Stimulated activated memory B cell treated with anti-CD40 and anti-IgM and Interleukin-4, amounts not matched to agents 10 μg/mL and 1 μg/mL and 100 μg/mL, for 72 hours (primary cell): ENCODE results near the gene SPEF2.

ENCODE experiments used
- ATAC-seq: fragments of 150-1000 bp; cut with Tn5 transposase; 2 replicates; pipeline ENCODE4 v1.10.0; 2021
- H3K27ac Mint-ChIP-seq: one replicate; pipeline ENCODE4 v1.8.0; 2022; ENCODE audit warnings: mild to moderate bottlenecking, mixed read lengths
- H3K27me3 Mint-ChIP-seq: one replicate; pipeline ENCODE4 v1.8.0; 2022; ENCODE audit warnings: mixed read lengths
- H3K36me3 Mint-ChIP-seq: one replicate; pipeline ENCODE4 v1.8.0; 2022; ENCODE audit warnings: mixed read lengths
- H3K4me1 Mint-ChIP-seq: one replicate; pipeline ENCODE4 v1.8.0; 2022; ENCODE audit warnings: mixed read lengths
- H3K4me3 Mint-ChIP-seq: one replicate; pipeline ENCODE4 v1.8.0; 2022; ENCODE audit warnings: mild to moderate bottlenecking, moderate library complexity, mixed read lengths
- H3K9me3 Mint-ChIP-seq: one replicate; pipeline ENCODE4 v1.8.0; 2022; ENCODE audit warnings: mixed read lengths

The SPEF2 gene

DNA sequence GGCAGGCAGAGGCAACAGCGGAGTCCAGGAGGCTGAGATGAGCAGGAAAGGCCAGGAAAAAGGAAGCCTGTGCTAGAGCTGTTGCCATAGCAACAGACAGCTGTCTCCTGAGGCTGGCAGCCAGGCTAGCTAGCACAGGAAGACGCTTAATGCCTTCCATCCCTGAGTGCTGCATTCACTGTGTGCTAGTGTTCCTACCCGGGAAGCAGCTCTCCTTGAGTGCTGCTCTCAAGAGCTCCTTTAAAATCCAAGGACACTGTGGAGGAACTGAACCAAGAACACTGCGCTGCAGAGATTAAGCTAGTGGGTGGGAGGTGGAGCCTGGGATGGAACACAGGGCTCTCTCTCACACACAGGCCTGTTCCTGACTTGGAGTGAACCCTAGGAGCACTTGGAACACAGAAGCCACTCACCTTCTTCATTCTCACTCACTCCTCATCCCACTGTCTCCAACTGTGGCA is 185.6 kb downstream of the SPEF2 start:
- Mint-ChIP-seq H3K36me3 (no peaks in the 10 kb centered on the region), H3K27me3 (no peaks in the 10 kb centered on the region), H3K27ac (no peak overlapping the region), H3K4me3 (no peak overlapping the region), H3K9me3 (no peaks in the 10 kb centered on the region), H3K4me1 (no peaks in the 10 kb centered on the region)
- no peak for ATAC-seq

DNA sequence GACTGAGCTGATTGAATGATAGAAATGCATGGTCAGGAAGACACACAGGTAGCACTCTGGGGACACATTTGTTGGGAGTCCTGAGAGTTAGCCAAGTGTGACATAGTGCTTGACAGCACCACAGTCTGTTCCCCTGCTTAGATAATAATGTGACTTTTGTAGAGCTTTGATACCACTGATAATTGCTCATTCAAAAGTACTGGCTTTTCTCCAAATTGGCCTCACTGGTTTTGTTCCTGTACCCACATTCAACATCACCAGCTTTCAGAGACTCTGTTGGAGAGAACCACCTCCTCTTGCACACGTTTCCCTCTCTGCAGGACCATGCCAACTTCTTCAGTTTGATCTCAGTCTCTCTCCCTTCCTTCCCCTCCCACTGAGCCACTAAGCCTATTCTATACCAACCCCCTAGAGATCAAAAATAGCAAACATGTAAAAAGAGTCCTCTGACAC is 186.6 kb downstream of the SPEF2 start:
- no peak overlapping the region for H3K4me3 Mint-ChIP-seq
- H3K27ac Mint-ChIP-seq: no peak overlapping the region
- H3K27me3 Mint-ChIP-seq: no peaks in the 10 kb centered on the region
- H3K9me3 Mint-ChIP-seq: no peaks in the 10 kb centered on the region
- no peaks in the 10 kb centered on the region for H3K4me1 Mint-ChIP-seq
- no peak for ATAC-seq
- no peaks in the 10 kb centered on the region for H3K36me3 Mint-ChIP-seq

- Mint-ChIP-seq H3K4me3 (no peak overlapping the region), H3K27ac (no peak overlapping the region), H3K4me1 (no peaks in the 10 kb centered on the region), H3K27me3 (no peaks in the 10 kb centered on the region), H3K9me3 (no peaks in the 10 kb centered on the region), H3K36me3 (no peaks in the 10 kb centered on the region)
- no peak for ATAC-seq
Observed at GRCh38 chr5:35804841-35805240, 187.2 kb downstream of the SPEF2 start.

DNA sequence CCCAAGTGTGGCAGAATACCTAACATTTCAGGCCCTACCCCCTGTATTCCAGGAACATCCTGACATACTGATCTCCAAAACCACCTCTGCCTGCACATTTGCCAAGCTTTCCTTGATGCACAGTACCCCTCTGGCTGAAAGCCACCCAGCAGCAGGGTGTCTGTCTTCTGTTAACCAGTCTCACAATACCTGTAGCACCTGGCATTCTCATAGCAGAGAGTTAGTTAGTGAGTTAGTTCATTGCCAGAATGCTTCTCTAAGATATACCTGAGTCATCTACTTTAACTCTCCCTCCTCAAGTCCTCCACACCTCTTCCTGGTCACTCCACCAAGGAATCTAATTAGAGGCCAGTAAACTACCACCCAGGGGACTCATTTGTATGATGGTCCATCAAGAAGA is 192.9 kb downstream of the SPEF2 start:
- Mint-ChIP-seq H3K36me3 (no peaks in the 10 kb centered on the region), H3K9me3 (no peaks in the 10 kb centered on the region), H3K4me3 (no peak overlapping the region), H3K4me1 (no peaks in the 10 kb centered on the region), H3K27ac (no peak overlapping the region), H3K27me3 (no peaks in the 10 kb centered on the region)
- no peak for ATAC-seq

GRCh38 chr5:35811108-35811741 is 193.6 kb downstream of the SPEF2 start:
- Mint-ChIP-seq H3K4me3 (no peak overlapping the region), H3K9me3 (no peaks in the 10 kb centered on the region), H3K36me3 (no peaks in the 10 kb centered on the region), H3K27ac (no peak overlapping the region), H3K4me1 (no peaks in the 10 kb centered on the region), H3K27me3 (no peaks in the 10 kb centered on the region)
- ATAC-seq: no peak

DNA sequence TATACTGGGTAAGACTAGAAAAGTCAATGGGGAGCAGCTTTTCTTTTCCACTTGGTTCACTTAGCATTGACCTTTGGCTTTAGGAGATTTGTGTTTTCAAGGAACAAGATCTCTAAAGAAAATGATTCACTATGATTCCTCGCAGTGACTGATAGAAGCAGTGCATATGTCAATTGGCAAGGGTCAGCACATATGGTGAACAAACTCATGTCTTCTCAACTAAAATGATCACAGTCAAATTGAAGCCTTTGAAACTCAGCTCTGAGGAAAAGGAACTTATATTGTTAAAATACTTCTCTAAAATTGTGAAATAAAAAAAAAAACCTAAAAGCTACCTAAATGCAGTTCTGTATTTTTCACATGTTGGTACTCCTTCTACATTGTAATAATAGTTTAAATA is 195.9 kb downstream of the SPEF2 start:
- Mint-ChIP-seq H3K4me1 (no peaks in the 10 kb centered on the region), H3K4me3 (no peak overlapping the region), H3K27ac (no peak overlapping the region), H3K27me3 (no peaks in the 10 kb centered on the region), H3K36me3 (no peaks in the 10 kb centered on the region), H3K9me3 (no peaks in the 10 kb centered on the region)
- ATAC-seq: no peak

- H3K36me3 Mint-ChIP-seq: no peaks in the 10 kb centered on the region
- no peaks in the 10 kb centered on the region for H3K4me1 Mint-ChIP-seq
- no peak for ATAC-seq
- H3K4me3 Mint-ChIP-seq: no peak overlapping the region
- H3K27ac Mint-ChIP-seq: no peak overlapping the region
- H3K27me3 Mint-ChIP-seq: no peaks in the 10 kb centered on the region
- no peaks in the 10 kb centered on the region for H3K9me3 Mint-ChIP-seq
Observed at GRCh38 chr5:35815089-35815936, 197.7 kb downstream of the SPEF2 start.

DNA sequence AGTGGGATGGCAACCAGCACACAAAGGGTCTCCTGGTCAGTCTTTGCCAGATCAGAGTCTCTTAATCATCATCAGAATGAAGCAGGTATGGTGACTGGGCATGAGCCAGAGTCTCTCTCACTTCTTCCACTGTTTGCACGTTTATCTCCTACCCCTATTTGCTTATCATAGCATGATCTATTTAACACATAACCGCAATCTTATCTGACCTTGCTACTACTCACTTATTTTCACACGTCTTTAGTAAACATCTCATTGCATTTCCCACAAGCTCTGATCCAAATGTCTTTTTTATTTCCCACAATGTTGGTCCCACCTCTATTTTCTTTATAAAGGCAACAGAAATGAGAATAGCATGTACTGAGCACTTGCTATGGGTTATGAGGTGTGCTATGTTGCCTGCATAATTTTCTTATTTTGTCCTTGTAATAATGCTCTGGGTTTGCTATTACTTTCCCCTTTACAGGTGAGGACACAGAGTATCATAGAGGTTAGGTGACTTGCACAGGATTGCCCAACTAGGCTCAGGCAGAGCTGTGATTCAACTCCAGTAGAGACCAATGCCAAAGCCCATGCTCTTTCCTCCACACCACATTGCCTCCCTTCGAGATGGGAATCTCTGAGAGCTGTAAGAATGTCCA is 199.3 kb downstream of the SPEF2 start:
- H3K4me3 Mint-ChIP-seq: no peak overlapping the region
- no peaks in the 10 kb centered on the region for H3K36me3 Mint-ChIP-seq
- ATAC-seq: peak; percentile 18
- no peak overlapping the region for H3K27ac Mint-ChIP-seq
- no peaks in the 10 kb centered on the region for H3K27me3 Mint-ChIP-seq
- no peaks in the 10 kb centered on the region for H3K4me1 Mint-ChIP-seq
- H3K9me3 Mint-ChIP-seq: no peaks in the 10 kb centered on the region

GRCh38 chr5:35819026-35819425 is 201.4 kb downstream of the SPEF2 start:
- H3K4me1 Mint-ChIP-seq: no peaks in the 10 kb centered on the region
- H3K4me3 Mint-ChIP-seq: no peak overlapping the region
- H3K27me3 Mint-ChIP-seq: no peaks in the 10 kb centered on the region
- H3K36me3 Mint-ChIP-seq: no peaks in the 10 kb centered on the region
- no peak for ATAC-seq
- H3K27ac Mint-ChIP-seq: no peak overlapping the region
- H3K9me3 Mint-ChIP-seq: no peaks in the 10 kb centered on the region

DNA sequence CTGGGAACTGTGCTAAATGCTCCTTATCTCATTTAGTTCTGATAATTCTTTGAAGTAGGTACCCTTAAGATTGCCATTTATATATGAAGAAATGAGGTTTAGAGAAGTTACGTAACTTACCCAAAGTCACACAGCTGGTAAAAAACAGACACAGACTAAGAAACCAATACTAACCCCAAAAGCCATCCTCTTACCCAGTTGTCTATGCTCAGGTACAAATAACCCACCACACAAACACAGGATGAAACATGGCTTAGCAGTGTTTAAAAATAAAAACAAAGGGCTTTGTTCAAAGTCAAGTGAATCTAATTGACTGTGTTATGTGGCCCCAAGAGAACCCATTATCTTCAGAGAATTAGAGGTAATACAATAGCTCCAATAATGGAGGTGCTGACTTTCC is 202.0 kb downstream of the SPEF2 start:
- Mint-ChIP-seq H3K4me3 (no peak overlapping the region), H3K9me3 (no peaks in the 10 kb centered on the region), H3K36me3 (no peaks in the 10 kb centered on the region), H3K27me3 (no peaks in the 10 kb centered on the region), H3K4me1 (no peaks in the 10 kb centered on the region), H3K27ac (no peak overlapping the region)
- no peak for ATAC-seq

GRCh38 chr5:35820735-35821134 is 203.1 kb downstream of the SPEF2 start:
- Mint-ChIP-seq H3K4me1 (no peaks in the 10 kb centered on the region), H3K27ac (no peak overlapping the region), H3K36me3 (no peaks in the 10 kb centered on the region), H3K9me3 (no peaks in the 10 kb centered on the region), H3K4me3 (no peak overlapping the region), H3K27me3 (no peaks in the 10 kb centered on the region)
- ATAC-seq: no peak

GRCh38 chr5:35821513-35821912 is 203.8 kb downstream of the SPEF2 start:
- Mint-ChIP-seq H3K27me3 (no peaks in the 10 kb centered on the region), H3K9me3 (no peaks in the 10 kb centered on the region), H3K4me1 (no peaks in the 10 kb centered on the region), H3K27ac (no peak overlapping the region), H3K4me3 (no peak overlapping the region), H3K36me3 (no peaks in the 10 kb centered on the region)
- ATAC-seq: no peak

DNA sequence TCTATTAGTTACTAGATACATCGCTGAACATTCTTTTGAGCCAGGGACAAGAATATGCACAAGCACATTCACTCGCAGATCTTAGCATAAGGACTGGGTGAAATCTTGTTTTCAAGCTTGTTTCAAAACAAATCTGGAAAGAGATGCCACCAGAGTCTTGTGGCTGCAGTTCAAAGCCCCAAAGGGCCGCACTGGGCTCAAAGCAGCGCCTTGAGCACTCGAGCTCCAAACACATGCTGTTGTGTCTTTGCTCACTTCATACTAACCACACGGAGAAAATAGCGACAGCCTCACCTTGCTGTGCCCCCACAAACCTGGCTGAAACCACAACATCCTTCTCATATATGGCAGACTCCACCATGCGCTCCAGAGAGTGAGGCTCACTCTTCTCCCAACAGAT is 204.8 kb downstream of the SPEF2 start:
- Mint-ChIP-seq H3K4me1 (no peaks in the 10 kb centered on the region), H3K27me3 (no peaks in the 10 kb centered on the region), H3K27ac (no peak overlapping the region), H3K4me3 (no peak overlapping the region), H3K9me3 (no peaks in the 10 kb centered on the region), H3K36me3 (no peaks in the 10 kb centered on the region)
- no peak for ATAC-seq

DNA sequence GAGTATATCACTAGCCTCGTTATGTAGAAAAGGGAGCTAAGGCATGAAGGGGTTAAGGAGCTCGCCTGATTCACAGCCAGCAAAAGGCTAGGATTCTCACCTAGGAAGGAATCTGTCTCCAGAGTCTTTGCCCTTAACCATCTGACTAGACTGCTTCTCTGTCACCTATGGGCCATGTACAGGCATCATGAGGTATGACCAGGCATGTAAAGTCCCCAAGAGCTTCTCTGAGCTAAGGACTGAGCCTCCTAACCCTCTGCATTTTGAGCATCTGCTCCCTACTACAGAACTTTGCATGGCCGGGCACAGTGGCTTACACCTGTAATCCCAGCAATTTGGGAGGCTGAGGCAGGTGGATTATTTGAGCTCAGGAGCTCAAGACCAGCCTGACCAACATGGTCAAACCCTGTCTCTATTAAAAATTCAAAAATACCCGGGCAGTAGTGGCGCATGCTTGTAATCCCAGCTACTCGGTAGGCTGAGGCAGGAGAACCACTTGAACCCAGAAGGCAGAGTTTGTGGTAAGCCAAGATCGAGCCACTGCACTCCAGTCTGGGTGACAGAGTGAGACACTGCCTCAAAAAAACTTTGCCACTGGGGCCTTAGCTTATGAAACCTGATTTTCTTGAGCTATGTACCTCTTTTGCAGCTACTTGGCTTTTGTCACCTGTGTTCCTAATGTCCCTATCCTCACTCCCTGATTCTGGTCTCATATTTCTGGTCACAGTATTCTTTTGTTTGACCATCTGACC is 205.9 kb downstream of the SPEF2 start:
- ATAC-seq: no peak
- no peaks in the 10 kb centered on the region for H3K4me1 Mint-ChIP-seq
- no peak overlapping the region for H3K4me3 Mint-ChIP-seq
- no peaks in the 10 kb centered on the region for H3K9me3 Mint-ChIP-seq
- no peaks in the 10 kb centered on the region for H3K36me3 Mint-ChIP-seq
- no peaks in the 10 kb centered on the region for H3K27me3 Mint-ChIP-seq
- H3K27ac Mint-ChIP-seq: no peak overlapping the region

GRCh38 chr5:35826056-35826455 is 208.4 kb downstream of the SPEF2 start:
- Mint-ChIP-seq H3K4me3 (no peak overlapping the region), H3K4me1 (no peaks in the 10 kb centered on the region)
- no peak for ATAC-seq

More at GRCh38 chr5:35826056-35826455, 208.4 kb downstream of the SPEF2 start:
- no peaks in the 10 kb centered on the region for H3K36me3 Mint-ChIP-seq
- no peaks in the 10 kb centered on the region for H3K27me3 Mint-ChIP-seq
- no peaks in the 10 kb centered on the region for H3K9me3 Mint-ChIP-seq
- no peak overlapping the region for H3K27ac Mint-ChIP-seq
